Hematopoietic multipotent progenitor cell treated with erythropoietin and hydrocortisone succinate and interleukin-3 and kit ligand, for 4 days (in vitro differentiated cells): ENCODE data around the gene TNFRSF1B.
"Not testable (repeated sequence)": the region's sequence is repeated elsewhere in the genome, so short reads cannot be mapped to it uniquely, and the experiment has no call there.

Experiments
- DNase-seq: peaks from one replicate; pipeline ENCODE4 v3.0.0-alpha.2; 2015

TNFRSF1B gene

GRCh38 chr1:12224092-12224491 lies 57.3 kb downstream of the TNFRSF1B start:
- DNase-seq, result not testable (repeated sequence)

GRCh38 chr1:12228979-12229378 lies 62.2 kb downstream of the TNFRSF1B start:
- no peak for DNase-seq

DNA sequence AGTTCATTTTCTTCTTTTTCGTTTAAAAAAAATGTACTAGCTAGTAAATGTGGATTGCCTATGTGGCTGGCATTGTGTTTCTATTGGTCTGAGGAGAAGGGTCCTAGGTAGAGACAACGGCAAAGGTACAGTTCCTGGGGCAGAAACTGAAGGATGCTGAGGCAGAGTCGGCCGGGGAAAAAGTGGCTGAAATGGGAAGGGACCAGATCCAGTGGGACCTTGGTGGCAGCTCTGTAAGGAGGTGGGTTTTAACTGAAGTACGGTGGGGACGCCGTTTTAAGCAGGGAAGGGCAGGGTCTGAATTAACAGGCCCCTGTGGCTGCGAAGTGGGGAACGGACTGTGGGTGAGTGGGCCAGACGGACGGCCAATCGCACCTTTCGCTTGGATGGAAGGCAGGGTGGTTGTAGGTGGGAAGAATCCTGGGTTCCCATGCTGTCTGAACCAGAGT lies 62.6 kb downstream of the TNFRSF1B start:
- no peak for DNase-seq

DNA sequence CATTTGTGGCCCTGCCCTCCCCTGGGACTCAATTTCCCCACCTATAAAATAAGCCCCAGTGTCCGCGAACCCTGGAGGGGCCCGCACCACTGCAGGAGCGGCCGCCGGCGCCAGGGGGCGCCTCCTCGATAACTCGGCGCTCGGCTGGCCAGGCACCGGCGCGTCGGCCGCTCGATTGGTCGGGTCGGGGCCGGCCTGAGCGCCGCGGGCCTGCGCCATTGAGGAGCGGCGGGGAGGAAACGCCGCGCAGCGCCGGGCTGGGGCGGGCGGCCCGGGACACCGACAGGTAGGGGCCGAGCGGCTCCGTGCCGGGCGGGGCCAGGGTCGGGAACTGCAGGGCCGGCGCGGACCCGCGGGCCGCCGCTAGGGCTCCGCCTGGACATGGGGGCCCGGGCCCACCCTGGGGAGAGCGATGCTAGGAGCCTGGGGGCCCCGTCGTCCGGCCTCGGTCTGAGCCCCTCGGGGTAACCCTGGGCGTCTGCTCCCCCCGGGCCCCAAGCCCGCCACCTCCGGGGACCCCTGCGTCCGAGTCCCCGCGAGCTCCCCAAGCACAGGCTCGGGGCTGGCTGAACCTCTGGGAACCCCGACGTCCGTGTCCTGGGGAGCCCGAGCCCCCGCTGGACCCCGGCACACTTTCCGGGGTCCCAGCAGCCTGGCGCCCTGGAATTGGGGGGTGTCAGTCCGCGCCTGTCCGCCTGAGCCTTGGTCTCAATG lies 63.2 kb downstream of the TNFRSF1B start, which contains the start of gene VPS13D:
TSS of gene VPS13D (plus strand) at position 196 of the 714 bp plus-strand sequence. CDS start 4,237 bp downstream, outside the sequence.
- peak; percentile 93 for DNase-seq

DNA sequence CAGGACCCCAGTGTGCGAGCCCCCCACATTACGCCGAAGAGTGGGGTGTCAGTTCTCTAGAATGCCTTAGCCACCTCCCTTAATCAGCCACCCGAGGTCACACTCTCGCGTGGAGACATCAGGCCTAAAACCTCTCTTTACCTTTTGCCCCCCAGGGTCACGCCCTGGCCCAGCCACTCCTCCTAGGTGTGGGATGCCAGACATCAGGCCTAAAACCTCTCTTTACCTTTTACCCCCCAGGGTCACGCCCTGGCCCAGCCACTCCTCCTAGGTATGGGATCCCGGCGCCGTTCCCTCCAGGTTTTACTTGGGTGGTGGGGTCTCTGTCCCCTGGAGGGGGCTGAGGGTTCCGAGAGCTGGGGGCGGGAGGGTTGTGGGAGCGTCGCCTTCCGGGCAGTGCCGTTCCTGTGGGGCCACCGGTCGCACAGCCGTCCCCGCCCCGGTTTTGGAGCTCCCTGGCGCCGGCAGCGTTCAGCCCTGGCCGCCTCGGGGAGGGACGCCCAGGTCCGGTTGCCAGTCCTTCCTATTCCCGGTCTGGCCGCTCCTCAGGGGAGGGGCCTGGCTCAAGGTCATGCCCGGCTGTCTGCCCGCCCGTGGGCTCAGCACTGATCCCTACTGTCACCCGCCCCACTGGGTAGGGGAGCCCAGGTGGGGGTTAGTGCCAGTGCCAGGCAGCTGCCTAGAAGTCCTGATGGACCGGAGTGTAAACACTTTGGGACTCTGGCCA lies 63.9 kb downstream of the TNFRSF1B start:
- no peak for DNase-seq

- no peak for DNase-seq
These were observed 64.4 kb downstream of the TNFRSF1B start for GRCh38 chr1:12231276-12231595.

DNA sequence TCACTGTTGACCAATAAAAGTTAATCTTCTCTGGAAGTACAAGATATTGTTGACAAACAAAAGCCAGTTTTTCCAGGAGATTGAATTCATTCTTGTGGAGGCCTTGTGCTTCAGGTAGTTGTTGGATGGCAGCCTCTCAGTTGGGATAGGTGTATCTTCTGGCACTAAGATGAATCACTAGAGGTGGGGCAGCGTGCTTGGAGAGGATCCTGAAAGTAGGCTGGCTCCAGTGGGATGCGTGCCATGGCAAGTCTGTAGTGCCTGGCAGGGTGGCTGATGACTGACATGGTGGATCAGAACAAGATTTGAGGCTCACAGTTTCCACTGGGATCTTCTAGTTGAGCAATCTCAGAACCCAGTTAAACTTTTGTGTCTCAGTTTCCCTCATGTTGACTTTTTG lies 65.4 kb downstream of the TNFRSF1B start:
- no peak for DNase-seq

DNA sequence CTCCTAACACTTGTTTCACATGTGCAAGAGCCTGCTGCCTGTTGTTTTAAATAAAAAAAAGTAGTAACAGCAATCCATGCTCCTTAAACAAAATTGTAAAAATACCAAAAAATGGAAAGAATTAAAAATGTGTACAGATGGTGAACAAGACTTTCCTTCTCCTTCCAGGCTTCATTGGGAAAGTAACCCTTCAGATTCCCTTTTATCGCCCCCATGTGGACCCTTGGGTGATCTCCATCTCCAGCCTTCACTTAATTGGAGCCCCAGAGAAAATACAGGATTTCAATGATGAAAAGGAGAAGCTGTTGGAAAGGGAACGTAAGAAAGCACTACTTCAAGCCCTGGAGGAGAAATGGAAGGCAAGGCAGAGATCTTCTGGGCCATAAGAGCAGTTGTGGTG lies 77.3 kb downstream of the TNFRSF1B start:
- peak; percentile 45 for DNase-seq

GRCh38 chr1:12244585-12244984 lies 77.8 kb downstream of the TNFRSF1B start:
- no peak for DNase-seq

GRCh38 chr1:12245116-12245515 lies 78.3 kb downstream of the TNFRSF1B start:
- DNase-seq, result no peak

- DNase-seq, result no peak
These were observed 78.9 kb downstream of the TNFRSF1B start for GRCh38 chr1:12245733-12246132.

DNA sequence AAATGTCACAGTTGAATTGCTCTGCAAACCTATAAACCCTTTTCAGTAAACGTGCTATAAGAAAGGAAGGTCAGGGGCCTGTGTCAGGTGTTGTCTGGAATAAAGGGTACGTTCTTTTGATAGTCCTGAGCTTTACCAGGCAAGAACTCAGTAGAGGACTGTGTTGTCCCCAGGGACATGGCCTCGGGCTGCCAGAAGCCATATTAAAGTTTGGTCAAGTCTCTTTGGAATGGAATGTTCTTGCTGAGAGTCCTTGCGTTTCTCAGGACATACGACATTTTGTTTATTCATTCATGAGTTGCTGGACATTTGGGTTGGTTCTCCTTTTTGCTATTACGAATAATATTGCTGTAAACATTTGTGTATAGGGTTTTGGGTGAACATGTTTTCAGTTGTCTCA lies 79.8 kb downstream of the TNFRSF1B start:
- no peak for DNase-seq

GRCh38 chr1:12249181-12249580 lies 82.4 kb downstream of the TNFRSF1B start:
- no peak for DNase-seq

- no peak for DNase-seq
These were observed 83.0 kb downstream of the TNFRSF1B start for GRCh38 chr1:12249748-12250147.

- DNase-seq, result no peak
These were observed 84.7 kb downstream of the TNFRSF1B start for GRCh38 chr1:12251442-12251841.

DNA sequence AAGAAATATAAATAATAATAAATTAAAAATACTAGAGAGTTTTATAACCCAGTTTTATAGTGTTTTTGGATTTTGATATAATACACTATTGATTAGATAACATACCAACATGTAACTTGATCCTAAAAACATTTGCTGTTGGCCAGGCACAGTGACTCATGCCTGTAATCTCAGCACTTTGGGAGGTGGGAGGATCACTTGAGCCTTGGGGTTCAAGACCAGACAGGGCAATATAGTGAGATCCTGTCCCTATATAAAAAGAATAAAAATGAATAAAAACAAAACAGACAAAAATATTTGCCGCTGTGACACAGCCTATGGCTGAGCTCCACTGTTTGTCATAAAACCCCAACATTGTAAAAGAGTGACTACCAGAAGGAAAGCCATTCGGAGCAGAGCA lies 89.1 kb downstream of the TNFRSF1B start:
- DNase-seq, result no peak

DNA sequence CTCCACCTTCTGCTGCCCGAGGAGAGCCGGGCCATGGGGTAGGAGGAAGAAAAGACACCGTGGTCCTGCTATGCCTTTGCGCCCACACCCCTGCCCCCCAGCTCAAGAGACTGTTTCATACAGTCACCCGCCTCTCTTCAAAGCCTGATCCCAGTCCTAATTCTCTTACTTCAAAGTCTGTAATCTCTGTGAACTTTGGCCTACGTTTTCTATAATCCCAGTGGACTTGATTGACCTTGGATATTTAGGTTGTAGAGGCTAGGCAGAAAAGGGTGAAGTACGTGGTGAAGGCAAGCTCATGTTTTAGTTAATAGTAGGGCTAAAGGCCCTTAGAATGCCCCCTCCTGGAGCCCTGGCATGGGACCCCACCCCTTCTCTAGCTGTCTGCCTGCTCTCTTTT lies 91.5 kb downstream of the TNFRSF1B start:
- DNase-seq, result no peak
